Karpas-422 (cell line): ENCODE measurements around the gene KLF11. TPM values are rescaled to one million over a fixed set of nuclear protein-coding genes. Genes with fewer than 3 reads are reported as not detected.
"Not testable (repeated sequence)": the region's sequence is repeated elsewhere in the genome, so short reads cannot be mapped to it uniquely, and the experiment has no call there.

Experiments
- DNase-seq: peaks from one replicate; pipeline ENCODE4 v3.0.0-alpha.2; 2015
- H2AFZ ChIP-seq: fragments of 200-600 bp; sonication (generic); 2 replicates; pipeline ENCODE4 v1.6.1; 2014; ENCODE audit warnings: antibody characterized with exemption, low read length, mixed read lengths
- H3K27ac ChIP-seq: fragments of 200-600 bp; sonication (generic); 2 replicates; pipeline ENCODE4 v1.5.1; 2014; ENCODE audit warnings: mild to moderate bottlenecking, low read length, moderate library complexity
- H3K27me3 ChIP-seq: fragments of 200-600 bp; sonication (generic); 2 replicates; pipeline ENCODE4 v1.6.1; 2014; ENCODE audit warnings: low read length, mixed read lengths
- H3K36me3 ChIP-seq: fragments of 200-600 bp; sonication (generic); 2 replicates; pipeline ENCODE4 v1.6.1; 2014; ENCODE audit warnings: low read length, mixed read lengths; ENCODE audit not compliant: insufficient read depth
- H3K4me1 ChIP-seq: fragments of 200-600 bp; sonication (generic); 2 replicates; pipeline ENCODE4 v1.6.1; 2014; ENCODE audit warnings: mild to moderate bottlenecking, low read length, mixed read lengths
- H3K4me2 ChIP-seq: fragments of 200-600 bp; sonication (generic); 2 replicates; pipeline ENCODE4 v1.6.1; 2014; ENCODE audit warnings: low read length, low read depth, mild to moderate bottlenecking; ENCODE audit not compliant: poor library complexity, severe bottlenecking
- H3K4me3 ChIP-seq: fragments of 200-600 bp; sonication (generic); 2 replicates; pipeline ENCODE4 v1.5.1; 2014; ENCODE audit warnings: mild to moderate bottlenecking, antibody characterized with exemption, low read length, mixed read lengths
- H3K79me2 ChIP-seq: fragments of 200-600 bp; sonication (generic); 2 replicates; pipeline ENCODE4 v1.6.1; 2014; ENCODE audit warnings: mild to moderate bottlenecking, low read length, mixed read lengths
- H3K9ac ChIP-seq: fragments of 200-600 bp; sonication (generic); 2 replicates; pipeline ENCODE4 v1.6.0; 2014; ENCODE audit warnings: low read length
- H3K9me2 ChIP-seq: fragments of 200-600 bp; sonication (generic), shearing (Covaris generic); replicated peaks from 2 replicates; pipeline ENCODE4 v1.6.0; 2014; ENCODE audit warnings: mild to moderate bottlenecking, low read length, moderate library complexity; ENCODE audit not compliant: insufficient read depth
- H3K9me3 ChIP-seq: fragments of 300-700, 200-600 bp; sonication (generic); 2 replicates; pipeline ENCODE4 v1.6.1; 2014; ENCODE audit warnings: low read length, mixed read lengths
- H4K20me1 ChIP-seq: fragments of 200-600 bp; sonication (generic); 2 replicates; pipeline ENCODE4 v1.6.1; 2014; ENCODE audit warnings: mild to moderate bottlenecking, antibody characterized with exemption, low read length, low read depth; ENCODE audit not compliant: insufficient read depth
- total RNA-seq: library from RNA; depleted of rRNA; stranded (reverse); fragments of >200 nt; shearing (Covaris generic); gene quantifications from 2 replicates; pipeline ENCODE4 v1.2.3, GENCODE V29; 2014; ENCODE audit warnings: low replicate concordance

KLF11 gene
- total RNA-seq, 1 experiment from 2014 or later, result not detected

GRCh38 chr2:10011606-10012325, 31.6 kb upstream of the KLF11 start:
- H4K20me1 ChIP-seq, H3K9ac ChIP-seq, H3K9me3 ChIP-seq, H3K9me2 ChIP-seq, H3K4me3 ChIP-seq, H3K27ac ChIP-seq, H3K36me3 ChIP-seq, H3K4me2 ChIP-seq, H3K27me3 ChIP-seq, H3K4me1 ChIP-seq, DNase-seq, H2AFZ ChIP-seq, H3K79me2 ChIP-seq: not testable (repeated sequence)

DNA sequence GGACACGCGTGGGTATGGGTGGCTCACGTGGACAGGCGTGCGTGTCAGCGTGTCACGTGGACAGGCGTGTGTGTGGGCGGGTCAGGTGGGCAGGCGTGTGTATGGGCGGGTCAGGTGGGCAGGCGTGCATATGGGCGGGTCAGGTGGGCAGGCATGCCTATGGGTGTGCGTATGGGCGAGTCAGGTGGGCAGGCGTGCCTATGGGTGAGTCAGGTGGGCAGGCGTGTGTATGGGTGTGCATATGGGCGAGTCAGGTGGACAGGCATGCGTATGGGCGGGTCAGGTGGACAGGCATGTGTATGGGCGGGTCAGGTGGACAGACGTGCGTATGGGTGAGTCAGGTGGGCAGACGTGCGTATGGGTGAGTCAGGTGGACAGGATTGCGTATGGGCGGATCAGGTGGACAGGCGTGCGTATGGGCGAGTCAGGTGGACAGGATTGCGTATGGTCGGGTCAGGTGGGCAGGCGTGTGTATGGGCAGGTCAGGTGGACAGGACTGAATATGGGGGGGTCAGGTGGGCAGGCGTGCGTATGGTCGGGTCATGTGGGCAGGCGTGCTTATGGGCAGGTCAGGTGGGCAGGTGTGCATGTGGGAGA, 30.9 kb upstream of the KLF11 start:
- not testable (repeated sequence) for H3K9me2 ChIP-seq, H3K27ac ChIP-seq, H3K4me1 ChIP-seq, H4K20me1 ChIP-seq, H3K9me3 ChIP-seq, H3K27me3 ChIP-seq, H3K4me3 ChIP-seq, H2AFZ ChIP-seq, H3K79me2 ChIP-seq, H3K4me2 ChIP-seq, DNase-seq, H3K9ac ChIP-seq, H3K36me3 ChIP-seq

- Histone ChIP-seq H3K9me3 (peaks cover 6% of the 10 kb centered on the region; the same call in 1 of the 2 replicates), H3K79me2 (no peaks in the 10 kb centered on the region), H2AFZ (no peak overlapping the region), H3K4me1 (no peaks in the 10 kb centered on the region), H3K9ac (no peak overlapping the region), H4K20me1 (no peaks in the 10 kb centered on the region), H3K36me3 (no peaks in the 10 kb centered on the region), H3K4me2 (no peak overlapping the region), H3K27me3 (no peaks in the 10 kb centered on the region), H3K4me3 (no peak overlapping the region), H3K9me2 (no peaks in the 10 kb centered on the region), H3K27ac (no peak overlapping the region)
- DNase-seq, result no peak
Measured at GRCh38 chr2:10012963-10013461, 30.3 kb upstream of the KLF11 start.

- not testable (repeated sequence) for H3K36me3 ChIP-seq, H3K4me1 ChIP-seq, H4K20me1 ChIP-seq, H2AFZ ChIP-seq, H3K4me3 ChIP-seq, H3K79me2 ChIP-seq, H3K9ac ChIP-seq, H3K4me2 ChIP-seq, H3K9me2 ChIP-seq, H3K9me3 ChIP-seq, H3K27ac ChIP-seq, H3K27me3 ChIP-seq, DNase-seq
Measured at GRCh38 chr2:10013651-10014417, 29.5 kb upstream of the KLF11 start.

- no peak overlapping the region for H3K4me3 ChIP-seq
- H3K9ac ChIP-seq, result no peak overlapping the region
- no peaks in the 10 kb centered on the region for H3K27me3 ChIP-seq
- no peaks in the 10 kb centered on the region for H3K9me2 ChIP-seq
- H3K79me2 ChIP-seq, result no peaks in the 10 kb centered on the region
- no peak overlapping the region for H3K27ac ChIP-seq
- H2AFZ ChIP-seq, result no peak overlapping the region
- no peaks in the 10 kb centered on the region for H3K36me3 ChIP-seq
- H4K20me1 ChIP-seq, result no peaks in the 10 kb centered on the region
- H3K4me2 ChIP-seq, result no peak overlapping the region
- no peak for DNase-seq
- peaks cover 6% of the 10 kb centered on the region; the same call in 1 of the 2 replicates for H3K9me3 ChIP-seq
- H3K4me1 ChIP-seq, result no peaks in the 10 kb centered on the region
Measured at GRCh38 chr2:10014418-10015190, 28.7 kb upstream of the KLF11 start.

GRCh38 chr2:10015376-10015989, 27.9 kb upstream of the KLF11 start:
- not testable (repeated sequence) for H3K4me3 ChIP-seq, H3K4me2 ChIP-seq, H4K20me1 ChIP-seq, H3K4me1 ChIP-seq, H3K27ac ChIP-seq, H2AFZ ChIP-seq, H3K27me3 ChIP-seq, H3K79me2 ChIP-seq, H3K9ac ChIP-seq, DNase-seq, H3K36me3 ChIP-seq, H3K9me3 ChIP-seq, H3K9me2 ChIP-seq

- no peaks in the 10 kb centered on the region for H3K27me3 ChIP-seq
- no peak overlapping the region for H2AFZ ChIP-seq
- no peak overlapping the region for H3K4me2 ChIP-seq
- H3K9me3 ChIP-seq, result peaks cover 6% of the 10 kb centered on the region; the same call in 1 of the 2 replicates
- H3K9ac ChIP-seq, result no peak overlapping the region
- DNase-seq, result no peak
- H3K36me3 ChIP-seq, result no peaks in the 10 kb centered on the region
- H3K27ac ChIP-seq, result no peak overlapping the region
- H3K79me2 ChIP-seq, result no peaks in the 10 kb centered on the region
- no peaks in the 10 kb centered on the region for H3K9me2 ChIP-seq
- no peaks in the 10 kb centered on the region for H3K4me1 ChIP-seq
- H4K20me1 ChIP-seq, result no peaks in the 10 kb centered on the region
- H3K4me3 ChIP-seq, result no peak overlapping the region
Measured at GRCh38 chr2:10016001-10016801, 27.1 kb upstream of the KLF11 start.
